NCI-H1105 (cell line): Measurements from ENCODE around the gene SPINT1.

Source experiments
- DNase-seq: peaks from one replicate; lab custom pipeline; 2025; lab: John Stamatoyannopoulos, UW

The SPINT1 gene

GRCh38 chr15:40829115-40829514, 14.7 kb upstream of the SPINT1 start:
- no peak for DNase-seq

- no peak for DNase-seq
Observed at GRCh38 chr15:40830884-40831283, 13.0 kb upstream of the SPINT1 start.

- DNase-seq, result no peak
Observed at GRCh38 chr15:40831861-40832260, 12.0 kb upstream of the SPINT1 start.

GRCh38 chr15:40832903-40833302, 10.9 kb upstream of the SPINT1 start:
- no peak for DNase-seq

GRCh38 chr15:40836020-40836419, 7.8 kb upstream of the SPINT1 start:
- no peak for DNase-seq

- DNase-seq, result no peak
Observed at GRCh38 chr15:40838756-40839155, 5.1 kb upstream of the SPINT1 start.

GRCh38 chr15:40841741-40842140, 2.1 kb upstream of the SPINT1 start:
- DNase-seq, result no peak

- no peak for DNase-seq
Observed at GRCh38 chr15:40843261-40843884, 475 bp upstream of the SPINT1 start.

GRCh38 chr15:40844696-40845030, 815 bp downstream of the SPINT1 start:
- no peak for DNase-seq

- DNase-seq, result no peak
Observed at GRCh38 chr15:40845036-40845435, 1.2 kb downstream of the SPINT1 start.

GRCh38 chr15:40845511-40846284, 1.9 kb downstream of the SPINT1 start:
- no peak for DNase-seq

GRCh38 chr15:40846841-40847222, 3.0 kb downstream of the SPINT1 start:
- no peak for DNase-seq

- DNase-seq, result no peak
Observed at GRCh38 chr15:40847223-40847961, 3.5 kb downstream of the SPINT1 start.

GRCh38 chr15:40850576-40851112, 6.8 kb downstream of the SPINT1 start:
- no peak for DNase-seq

- no peak for DNase-seq
Observed at GRCh38 chr15:40852529-40852928, 8.7 kb downstream of the SPINT1 start.

- no peak for DNase-seq
Observed at GRCh38 chr15:40853241-40853890, 9.5 kb downstream of the SPINT1 start.

- no peak for DNase-seq
Observed at GRCh38 chr15:40854161-40854560, 10.3 kb downstream of the SPINT1 start.

GRCh38 chr15:40855706-40856234, 11.9 kb downstream of the SPINT1 start:
- DNase-seq, result no peak

GRCh38 chr15:40856746-40857145, 12.9 kb downstream of the SPINT1 start:
- no peak for DNase-seq

- peak; percentile 51 for DNase-seq
Observed at GRCh38 chr15:40857601-40858341, 13.9 kb downstream of the SPINT1 start.

GRCh38 chr15:40858706-40859105, 14.9 kb downstream of the SPINT1 start:
- no peak for DNase-seq
